ENCODE measurements around the gene AMER3.

AMER3 gene

GRCh38 chr2:130799295-130799694 is 44.0 kb downstream of the AMER3 start:
- H3K27me3 ChIP-seq (ENCODE audit: low read depth): no peaks in the 10 kb centered on the region
- no peaks in the 10 kb centered on the region for H3K36me3 ChIP-seq (replicated peaks)
- peaks cover 6% of the 10 kb centered on the region; the same call in 1 of the 2 replicates for H3K4me1 ChIP-seq
- H3K9me3 ChIP-seq: no peaks in the 10 kb centered on the region
- in situ Hi-C loops (cut with MboI; ENCODE audit: low sequenced_read_pairs): no loop called here
- no peak for DNase-seq (ENCODE audit: low spot score in 2 of 2)
- H3K4me3 ChIP-seq: no peak overlapping the region

- no peak for DNase-seq (ENCODE audit: low spot score in 2 of 2)
- Histone ChIP-seq H3K27me3 (ENCODE audit: low read depth) (no peaks in the 10 kb centered on the region), H3K4me1 (peaks cover 5% of the 10 kb centered on the region; the same call in 1 of the 2 replicates), H3K4me3 (no peak overlapping the region), H3K36me3 (replicated peaks) (no peaks in the 10 kb centered on the region), H3K9me3 (no peaks in the 10 kb centered on the region)
- in situ Hi-C loops (cut with MboI; ENCODE audit: low sequenced_read_pairs): no loop called here
Observed at GRCh38 chr2:130805613-130806012, 50.3 kb downstream of the AMER3 start.

- Histone ChIP-seq H3K4me1 (peaks cover 5% of the 10 kb centered on the region; the same call in 1 of the 2 replicates), H3K4me3 (no peak overlapping the region), H3K36me3 (replicated peaks) (no peaks in the 10 kb centered on the region), H3K9me3 (no peaks in the 10 kb centered on the region), H3K27me3 (ENCODE audit: low read depth) (no peaks in the 10 kb centered on the region)
- no peak for DNase-seq (ENCODE audit: low spot score in 2 of 2)
- in situ Hi-C loops (cut with MboI; ENCODE audit: low sequenced_read_pairs): no loop called here
Observed at GRCh38 chr2:130806370-130806769, 51.0 kb downstream of the AMER3 start.

- in situ Hi-C loops (cut with MboI; ENCODE audit: low sequenced_read_pairs): no loop called here
- Histone ChIP-seq H3K9me3 (no peaks in the 10 kb centered on the region), H3K36me3 (replicated peaks) (no peaks in the 10 kb centered on the region), H3K4me1 (peaks cover 5% of the 10 kb centered on the region; the same call in 1 of the 2 replicates), H3K27me3 (ENCODE audit: low read depth) (no peaks in the 10 kb centered on the region), H3K4me3 (no peak overlapping the region)
- DNase-seq (ENCODE audit: low spot score in 2 of 2): no peak
Observed at GRCh38 chr2:130807659-130808385, 52.5 kb downstream of the AMER3 start.

- no peaks in the 10 kb centered on the region for H3K9me3 ChIP-seq
- H3K4me3 ChIP-seq: no peak overlapping the region
- no peaks in the 10 kb centered on the region for H3K36me3 ChIP-seq (replicated peaks)
- H3K27me3 ChIP-seq (ENCODE audit: low read depth): no peaks in the 10 kb centered on the region
- H3K4me1 ChIP-seq: peaks cover 5% of the 10 kb centered on the region; the same call in 1 of the 2 replicates
- in situ Hi-C loops (cut with MboI; ENCODE audit: low sequenced_read_pairs): no loop called here
- DNase-seq (ENCODE audit: low spot score in 2 of 2): no peak
Observed at GRCh38 chr2:130808482-130809268, 53.3 kb downstream of the AMER3 start.

- H3K36me3 ChIP-seq (replicated peaks): no peaks in the 10 kb centered on the region
- in situ Hi-C loops (cut with MboI; ENCODE audit: low sequenced_read_pairs): no loop called here
- no peak for DNase-seq (ENCODE audit: low spot score in 2 of 2)
- no peaks in the 10 kb centered on the region for H3K27me3 ChIP-seq (ENCODE audit: low read depth)
- no peaks in the 10 kb centered on the region for H3K9me3 ChIP-seq
- H3K4me3 ChIP-seq: no peak overlapping the region
- no peaks in the 10 kb centered on the region for H3K4me1 ChIP-seq
Observed at GRCh38 chr2:130810490-130810889, 55.1 kb downstream of the AMER3 start.

- Histone ChIP-seq H3K9me3 (no peaks in the 10 kb centered on the region), H3K4me1 (no peaks in the 10 kb centered on the region), H3K4me3 (no peak overlapping the region), H3K36me3 (replicated peaks) (no peaks in the 10 kb centered on the region), H3K27me3 (ENCODE audit: low read depth) (no peaks in the 10 kb centered on the region)
- DNase-seq (ENCODE audit: low spot score in 2 of 2): no peak
- in situ Hi-C loops (cut with MboI; ENCODE audit: low sequenced_read_pairs): no loop called here
Observed at GRCh38 chr2:130813722-130814121, 58.4 kb downstream of the AMER3 start.

- Histone ChIP-seq H3K36me3 (replicated peaks) (no peaks in the 10 kb centered on the region), H3K27me3 (ENCODE audit: low read depth) (no peaks in the 10 kb centered on the region), H3K9me3 (no peaks in the 10 kb centered on the region), H3K4me1 (no peaks in the 10 kb centered on the region), H3K4me3 (no peak overlapping the region)
- in situ Hi-C loops (cut with MboI; ENCODE audit: low sequenced_read_pairs): no loop called here
- no peak for DNase-seq (ENCODE audit: low spot score in 2 of 2)
Observed at GRCh38 chr2:130814931-130815680, 59.8 kb downstream of the AMER3 start.

All from HAP-1 (cell line).